ENCODE data around the gene AOC3. TPM values are rescaled to one million over a fixed set of nuclear protein-coding genes. Genes with fewer than 3 reads are reported as not detected.

Gene AOC3
- total and polyA plus RNA-seq, 2 of the 13 experiments (the other 11 are each of a cell fraction or from before 2014, with no cell fraction given), result 8.7 to 51.7 TPM

- TF ChIP-seq TBP (CRISPR knock-in tag; IDR thresholded peaks at IDR 0.05), result no peak
These were observed 31.0 kb upstream of the AOC3 start (continued) for GRCh38 chr17:42819939-42820535.

- Histone ChIP-seq H3K9me3 (ENCODE audit: low read length) (no peaks in the 10 kb centered on the region), H3K36me3 (replicated peaks in 1 of 2; ENCODE audit: control insufficient read depth in 1 of 2, insufficient read depth in 2 of 2, low read length in 2 of 2) (peaks cover 33 to 50% of the 10 kb centered on the region in 2 experiments), H3K9ac (ENCODE audit: insufficient read depth, low read depth, low read length) (no peak overlapping the region), H3K27me3 (ENCODE audit: control insufficient read depth in 1 of 2, insufficient read depth in 2 of 2, low read length in 2 of 2) (peaks cover 0 to 7% of the 10 kb centered on the region in 2 experiments; a peak in 1 of 5 replicates), H3K79me2 (ENCODE audit: insufficient read depth, low read length) (peaks cover 20% of the 10 kb centered on the region), H3K4me1 (ENCODE audit: insufficient read depth, low read length) (peaks cover 40% of the 10 kb centered on the region), H4K20me1 (ENCODE audit: insufficient read depth, low read length) (no peaks in the 10 kb centered on the region), H2AFZ (ENCODE audit: low read length) (no peak overlapping the region), H3K4me3 (replicated peaks in 1 of 3; ENCODE audit: insufficient read depth in 1 of 3, low read depth in 2 of 3, low read length in 3 of 3) (no peak overlapping the region), H3K27ac (ENCODE audit: extremely low read length, insufficient read depth, low read length) (no peak overlapping the region), H3K4me2 (ENCODE audit: low read depth, low read length) (no peak overlapping the region)
- intact Hi-C loops (cut with micrococcal nuclease; ENCODE audit: unreplicated experiment), result no loop called here
- ATAC-seq (no peak), FAIRE-seq (no peak), DNase-seq (ENCODE audit: low spot score) (no peak)
- no TSS peak for BruUV-seq (replicated peaks)
- TF ChIP-seq YEATS4 (CRISPR knock-in tag; IDR thresholded peaks at IDR 0.05; ENCODE audit: borderline replicate concordance) (no peak), THAP11 (CRISPR knock-in tag; IDR thresholded peaks at IDR 0.05) (no peak), TBX2 (CRISPR knock-in tag; IDR thresholded peaks at IDR 0.05; ENCODE audit: borderline replicate concordance) (no peak), THAP7 (CRISPR knock-in tag; IDR thresholded peaks at IDR 0.05) (no peak)
- TF ChIP-seq, protein P1, sequence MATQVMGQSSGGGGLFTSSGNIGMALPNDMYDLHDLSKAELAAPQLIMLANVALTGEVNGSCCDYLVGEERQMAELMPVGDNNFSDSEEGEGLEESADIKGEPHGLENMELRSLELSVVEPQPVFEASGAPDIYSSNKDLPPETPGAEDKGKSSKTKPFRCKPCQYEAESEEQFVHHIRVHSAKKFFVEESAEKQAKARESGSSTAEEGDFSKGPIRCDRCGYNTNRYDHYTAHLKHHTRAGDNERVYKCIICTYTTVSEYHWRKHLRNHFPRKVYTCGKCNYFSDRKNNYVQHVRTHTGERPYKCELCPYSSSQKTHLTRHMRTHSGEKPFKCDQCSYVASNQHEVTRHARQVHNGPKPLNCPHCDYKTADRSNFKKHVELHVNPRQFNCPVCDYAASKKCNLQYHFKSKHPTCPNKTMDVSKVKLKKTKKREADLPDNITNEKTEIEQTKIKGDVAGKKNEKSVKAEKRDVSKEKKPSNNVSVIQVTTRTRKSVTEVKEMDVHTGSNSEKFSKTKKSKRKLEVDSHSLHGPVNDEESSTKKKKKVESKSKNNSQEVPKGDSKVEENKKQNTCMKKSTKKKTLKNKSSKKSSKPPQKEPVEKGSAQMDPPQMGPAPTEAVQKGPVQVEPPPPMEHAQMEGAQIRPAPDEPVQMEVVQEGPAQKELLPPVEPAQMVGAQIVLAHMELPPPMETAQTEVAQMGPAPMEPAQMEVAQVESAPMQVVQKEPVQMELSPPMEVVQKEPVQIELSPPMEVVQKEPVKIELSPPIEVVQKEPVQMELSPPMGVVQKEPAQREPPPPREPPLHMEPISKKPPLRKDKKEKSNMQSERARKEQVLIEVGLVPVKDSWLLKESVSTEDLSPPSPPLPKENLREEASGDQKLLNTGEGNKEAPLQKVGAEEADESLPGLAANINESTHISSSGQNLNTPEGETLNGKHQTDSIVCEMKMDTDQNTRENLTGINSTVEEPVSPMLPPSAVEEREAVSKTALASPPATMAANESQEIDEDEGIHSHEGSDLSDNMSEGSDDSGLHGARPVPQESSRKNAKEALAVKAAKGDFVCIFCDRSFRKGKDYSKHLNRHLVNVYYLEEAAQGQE (IDR thresholded peaks at IDR 0.05; ENCODE audit: borderline replicate concordance in 1 of 2, low read depth in 1 of 2, low read length in 2 of 2), result no peak
- TF ChIP-seq, protein P2, sequence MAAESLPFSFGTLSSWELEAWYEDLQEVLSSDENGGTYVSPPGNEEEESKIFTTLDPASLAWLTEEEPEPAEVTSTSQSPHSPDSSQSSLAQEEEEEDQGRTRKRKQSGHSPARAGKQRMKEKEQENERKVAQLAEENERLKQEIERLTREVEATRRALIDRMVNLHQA (CRISPR knock-in tag; IDR thresholded peaks at IDR 0.05), result no peak
- TF ChIP-seq, protein P3, sequence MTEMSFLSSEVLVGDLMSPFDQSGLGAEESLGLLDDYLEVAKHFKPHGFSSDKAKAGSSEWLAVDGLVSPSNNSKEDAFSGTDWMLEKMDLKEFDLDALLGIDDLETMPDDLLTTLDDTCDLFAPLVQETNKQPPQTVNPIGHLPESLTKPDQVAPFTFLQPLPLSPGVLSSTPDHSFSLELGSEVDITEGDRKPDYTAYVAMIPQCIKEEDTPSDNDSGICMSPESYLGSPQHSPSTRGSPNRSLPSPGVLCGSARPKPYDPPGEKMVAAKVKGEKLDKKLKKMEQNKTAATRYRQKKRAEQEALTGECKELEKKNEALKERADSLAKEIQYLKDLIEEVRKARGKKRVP (CRISPR knock-in tag; IDR thresholded peaks at IDR 0.05), result no peak
- TF ChIP-seq, protein P4, sequence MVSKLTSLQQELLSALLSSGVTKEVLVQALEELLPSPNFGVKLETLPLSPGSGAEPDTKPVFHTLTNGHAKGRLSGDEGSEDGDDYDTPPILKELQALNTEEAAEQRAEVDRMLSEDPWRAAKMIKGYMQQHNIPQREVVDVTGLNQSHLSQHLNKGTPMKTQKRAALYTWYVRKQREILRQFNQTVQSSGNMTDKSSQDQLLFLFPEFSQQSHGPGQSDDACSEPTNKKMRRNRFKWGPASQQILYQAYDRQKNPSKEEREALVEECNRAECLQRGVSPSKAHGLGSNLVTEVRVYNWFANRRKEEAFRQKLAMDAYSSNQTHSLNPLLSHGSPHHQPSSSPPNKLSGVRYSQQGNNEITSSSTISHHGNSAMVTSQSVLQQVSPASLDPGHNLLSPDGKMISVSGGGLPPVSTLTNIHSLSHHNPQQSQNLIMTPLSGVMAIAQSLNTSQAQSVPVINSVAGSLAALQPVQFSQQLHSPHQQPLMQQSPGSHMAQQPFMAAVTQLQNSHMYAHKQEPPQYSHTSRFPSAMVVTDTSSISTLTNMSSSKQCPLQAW (CRISPR knock-in tag; IDR thresholded peaks at IDR 0.05), result no peak
- POLR2A ChIA-PET, result interaction anchor here (1.0 to 5.6 kb wide), 5 partner anchors 12 to 73 kb away, joined by 3 to 78 read pairs (median 9); partner anchors contain the start of genes PSME3, VPS25 and WNK4
- WGBS (ENCODE audit: low lambda C conversion rate), result 98% methylated on average over 7 of the region's 7 CpGs
- CTCF ChIA-PET (ENCODE audit: low intra/inter-chr PET ratio, low total read pairs), result no interaction called here
- in situ Hi-C loops (cut with HindIII; ENCODE audit: extremely low pct_ligation_motif_present, low pct_unique_long_range_greater_than_20kb), result loop anchor here (10.0 kb wide), 1 partner anchor 106 kb away; no protein-coding TSS in a partner anchor
These were observed 29.8 kb upstream of the AOC3 start for GRCh38 chr17:42821176-42821575.

Data from HepG2 (cell line).